GM21526 (cell line): ENCODE data around the gene CDC42BPA.
"Not testable (repeated sequence)": the region's sequence is repeated elsewhere in the genome, so short reads cannot be mapped to it uniquely, and the experiment has no call there.

Experiments used
- ATAC-seq: cut with Tn5 transposase; IDR thresholded peaks from one replicate; pipeline ENCODE4 v1.9.1; 2021; ENCODE audit warnings: moderate library complexity; ENCODE audit not compliant: unreplicated experiment, low FRiP score

Gene CDC42BPA

GRCh38 chr1:227152525-227152924 is 165.8 kb downstream of the CDC42BPA start:
- no peak for ATAC-seq

GRCh38 chr1:227140376-227140775 is 177.9 kb downstream of the CDC42BPA start:
- no peak for ATAC-seq

- no peak for ATAC-seq
These were observed 182.0 kb downstream of the CDC42BPA start for GRCh38 chr1:227136210-227136820.

GRCh38 chr1:227134686-227135314 is 183.5 kb downstream of the CDC42BPA start:
- ATAC-seq, result no peak

- ATAC-seq, result not testable (repeated sequence)
These were observed 185.6 kb downstream of the CDC42BPA start for GRCh38 chr1:227132695-227133094.

GRCh38 chr1:227131193-227131592 is 187.1 kb downstream of the CDC42BPA start:
- no peak for ATAC-seq

- ATAC-seq, result no peak
These were observed 190.4 kb downstream of the CDC42BPA start for GRCh38 chr1:227127891-227128290.

GRCh38 chr1:227125929-227126545 is 192.3 kb downstream of the CDC42BPA start:
- ATAC-seq, result no peak

GRCh38 chr1:227124473-227124872 is 193.8 kb downstream of the CDC42BPA start:
- no peak for ATAC-seq

GRCh38 chr1:227120826-227121225 is 197.5 kb downstream of the CDC42BPA start:
- ATAC-seq, result no peak

- ATAC-seq, result no peak
These were observed 205.8 kb downstream of the CDC42BPA start for GRCh38 chr1:227112538-227112937.

GRCh38 chr1:227111782-227112181 is 206.5 kb downstream of the CDC42BPA start:
- no peak for ATAC-seq

- not testable (repeated sequence) for ATAC-seq
These were observed 213.0 kb downstream of the CDC42BPA start for GRCh38 chr1:227105291-227105690.

GRCh38 chr1:227102056-227102455 is 216.2 kb downstream of the CDC42BPA start:
- no peak for ATAC-seq

GRCh38 chr1:227094249-227094966 is 223.9 kb downstream of the CDC42BPA start:
- ATAC-seq, result no peak

GRCh38 chr1:227093309-227093708 is 225.0 kb downstream of the CDC42BPA start:
- no peak for ATAC-seq

- no peak for ATAC-seq
These were observed 226.2 kb downstream of the CDC42BPA start for GRCh38 chr1:227092069-227092468.

GRCh38 chr1:227086636-227087035 is 231.7 kb downstream of the CDC42BPA start:
- ATAC-seq, result no peak

GRCh38 chr1:227082999-227083746 is 235.1 kb downstream of the CDC42BPA start:
- ATAC-seq, result no peak

GRCh38 chr1:227077783-227078182 is 240.5 kb downstream of the CDC42BPA start:
- ATAC-seq, result no peak

GRCh38 chr1:227073786-227074185 is 244.5 kb downstream of the CDC42BPA start:
- ATAC-seq, result no peak
